Activated CD8-positive, alpha-beta memory T cell treated with anti-CD3 and anti-CD28 coated beads for 24 hours (primary cell): ENCODE results near the gene KRTAP5-10.
"Not testable (repeated sequence)": the region's sequence is repeated elsewhere in the genome, so short reads cannot be mapped to it uniquely, and the experiment has no call there.

Experiments
- DNase-seq: peaks from one replicate; pipeline ENCODE4 v3.0.0-alpha.2; 2020

Gene KRTAP5-10

GRCh38 chr11:71613931-71614330 lies 48.6 kb downstream of the KRTAP5-10 start:
- DNase-seq, result not testable (repeated sequence)

GRCh38 chr11:71614366-71614917 lies 49.1 kb downstream of the KRTAP5-10 start:
- not testable (repeated sequence) for DNase-seq

GRCh38 chr11:71615003-71615402 lies 49.6 kb downstream of the KRTAP5-10 start:
- not testable (repeated sequence) for DNase-seq
